SU-DHL-6 (cell line): ENCODE data around the gene RCCD1.

Source experiments
- H2AFZ ChIP-seq: fragments of 200-600 bp; sonication (generic); 2 replicates; pipeline ENCODE4 v1.6.1; 2014; ENCODE audit warnings: low read depth, mild to moderate bottlenecking, moderate library complexity, mixed read lengths, antibody characterized with exemption, low read length; ENCODE audit not compliant: severe bottlenecking
- H3F3A ChIP-seq: fragments of 200-600 bp; shearing (Covaris generic); 2 replicates; pipeline ENCODE4 v1.6.0; 2016; ENCODE audit warnings: antibody characterized with exemption, mild to moderate bottlenecking; ENCODE audit not compliant: insufficient read depth
- H3K27ac ChIP-seq: fragments of 200-600 bp; sonication (generic); 2 replicates; pipeline ENCODE4 v1.5.1; 2016; ENCODE audit warnings: low read depth, mild to moderate bottlenecking, low read length, moderate library complexity, mixed read lengths
- H3K27me3 ChIP-seq: fragments of 200-600 bp; sonication (generic), shearing (Covaris generic); 2 replicates; pipeline ENCODE4 v1.6.0; 2014; ENCODE audit warnings: mild to moderate bottlenecking, low read length
- H3K36me3 ChIP-seq: fragments of 200-600 bp; sonication (generic); 2 replicates; pipeline ENCODE4 v1.6.1; 2014; ENCODE audit warnings: mild to moderate bottlenecking, low read length, mixed read lengths
- H3K4me2 ChIP-seq: fragments of 300-600, 200-600 bp; shearing (Covaris generic), sonication (generic); 2 replicates; pipeline ENCODE4 v1.6.0; 2014; ENCODE audit warnings: low read length, low read depth, mild to moderate bottlenecking; ENCODE audit not compliant: poor library complexity, severe bottlenecking
- H3K4me3 ChIP-seq: fragments of 200-600 bp; sonication (generic); 2 replicates; pipeline ENCODE4 v1.5.1; 2014; ENCODE audit warnings: antibody characterized with exemption, low read length, mild to moderate bottlenecking, mixed read lengths; ENCODE audit not compliant: insufficient read depth, poor library complexity, severe bottlenecking
- H3K79me2 ChIP-seq: fragments of 200-600 bp; sonication (generic); 2 replicates; pipeline ENCODE4 v1.6.1; 2014; ENCODE audit warnings: mild to moderate bottlenecking, low read length, moderate library complexity; ENCODE audit not compliant: insufficient read depth
- H3K9ac ChIP-seq: fragments of 200-600 bp; sonication (generic); 2 replicates; pipeline ENCODE4 v1.7.0; 2014; ENCODE audit warnings: mild to moderate bottlenecking, low read length
- H3K9me2 ChIP-seq: fragments of 200-600 bp; sonication (generic); replicated peaks from 2 replicates; pipeline ENCODE4 v1.6.1; 2014; ENCODE audit warnings: low read length; ENCODE audit not compliant: insufficient read depth
- H3K9me3 ChIP-seq: fragments of 200-600 bp; sonication (generic); 2 replicates; pipeline ENCODE4 v1.6.1; 2014; ENCODE audit warnings: low read length, mixed read lengths; ENCODE audit not compliant: insufficient read depth
- H4K20me1 ChIP-seq: fragments of 200-600 bp; sonication (generic); 2 replicates; pipeline ENCODE4 v1.6.1; 2014; ENCODE audit warnings: low read depth, mild to moderate bottlenecking, antibody characterized with exemption, low read length, moderate library complexity, mixed read lengths
- EZH2phosphoT487 ChIP-seq: fragments of 200-600 bp; sonication (generic), shearing (Covaris generic); conservative IDR thresholded peaks from 2 replicates; pipeline ENCODE4 v1.6.1; 2018; ENCODE audit warnings: mild to moderate bottlenecking, antibody characterized with exemption, low read length, moderate library complexity, mixed read lengths
- TF ChIP-seq, protein P1 (sequence below): fragments of 200-600 bp; sonication (generic); IDR thresholded peaks from one replicate; pipeline ENCODE4 v1.5.1; 2017; ENCODE audit warnings: antibody characterized with exemption, mild to moderate bottlenecking, low read length, moderate library complexity; ENCODE audit not compliant: insufficient read depth, poor library complexity, severe bottlenecking

RCCD1 gene

DNA sequence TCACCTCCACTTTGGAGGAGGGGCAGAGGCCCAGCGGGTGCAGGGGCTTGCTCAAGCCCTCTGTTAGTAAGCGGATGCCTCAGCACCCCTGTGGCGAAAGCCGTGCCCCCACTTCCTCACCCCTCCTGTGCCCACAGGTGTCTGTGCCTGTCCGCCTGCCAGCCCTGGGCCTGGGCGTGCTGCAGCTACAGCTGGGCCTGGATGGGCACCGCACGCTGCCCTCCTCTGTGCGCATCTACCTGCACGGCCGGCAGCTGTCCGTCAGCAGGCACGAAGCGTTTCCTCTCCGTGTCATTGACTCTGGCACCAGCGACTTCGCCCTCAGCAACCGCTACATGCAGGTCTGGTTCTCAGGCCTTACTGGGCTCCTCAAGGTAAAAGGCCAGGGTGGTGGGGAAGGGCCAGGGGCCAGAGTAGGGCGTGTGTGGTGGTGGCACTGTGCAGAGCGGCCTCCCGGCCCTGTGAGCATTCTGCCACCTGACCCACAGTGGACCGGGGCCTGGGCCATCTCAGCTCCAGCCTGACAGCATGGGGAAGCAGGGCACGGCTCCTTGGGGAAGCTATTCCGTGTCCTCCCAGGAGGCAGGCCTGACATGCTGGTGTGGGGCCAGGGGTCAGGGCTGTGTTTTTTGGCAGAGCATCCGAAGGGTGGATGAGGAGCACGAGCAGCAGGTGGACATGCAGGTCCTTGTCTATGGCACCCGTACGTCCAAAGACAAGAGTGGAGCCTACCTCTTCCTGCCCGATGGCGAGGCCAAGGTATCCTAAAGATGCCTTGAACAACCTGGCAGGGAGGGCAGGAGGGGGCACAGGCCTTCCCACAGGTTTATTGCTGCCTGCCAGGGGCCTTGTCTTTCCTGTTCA is 42.5 kb upstream of the RCCD1 start:
- no peak overlapping the region for H2AFZ ChIP-seq
- no peak overlapping the region for H3K4me3 ChIP-seq
- no peaks in the 10 kb centered on the region for H3K27me3 ChIP-seq
- H3K79me2 ChIP-seq = no peaks in the 10 kb centered on the region
- H3K36me3 ChIP-seq = no peaks in the 10 kb centered on the region
- H3K9ac ChIP-seq = no peak overlapping the region
- no peaks in the 10 kb centered on the region for H4K20me1 ChIP-seq
- no peak overlapping the region for H3K4me2 ChIP-seq
- no peak overlapping the region for H3K27ac ChIP-seq
- H3K9me2 ChIP-seq = no peaks in the 10 kb centered on the region
- H3F3A ChIP-seq = no peaks in the 10 kb centered on the region
- H3K9me3 ChIP-seq = no peaks in the 10 kb centered on the region
- TF ChIP-seq, protein P1, sequence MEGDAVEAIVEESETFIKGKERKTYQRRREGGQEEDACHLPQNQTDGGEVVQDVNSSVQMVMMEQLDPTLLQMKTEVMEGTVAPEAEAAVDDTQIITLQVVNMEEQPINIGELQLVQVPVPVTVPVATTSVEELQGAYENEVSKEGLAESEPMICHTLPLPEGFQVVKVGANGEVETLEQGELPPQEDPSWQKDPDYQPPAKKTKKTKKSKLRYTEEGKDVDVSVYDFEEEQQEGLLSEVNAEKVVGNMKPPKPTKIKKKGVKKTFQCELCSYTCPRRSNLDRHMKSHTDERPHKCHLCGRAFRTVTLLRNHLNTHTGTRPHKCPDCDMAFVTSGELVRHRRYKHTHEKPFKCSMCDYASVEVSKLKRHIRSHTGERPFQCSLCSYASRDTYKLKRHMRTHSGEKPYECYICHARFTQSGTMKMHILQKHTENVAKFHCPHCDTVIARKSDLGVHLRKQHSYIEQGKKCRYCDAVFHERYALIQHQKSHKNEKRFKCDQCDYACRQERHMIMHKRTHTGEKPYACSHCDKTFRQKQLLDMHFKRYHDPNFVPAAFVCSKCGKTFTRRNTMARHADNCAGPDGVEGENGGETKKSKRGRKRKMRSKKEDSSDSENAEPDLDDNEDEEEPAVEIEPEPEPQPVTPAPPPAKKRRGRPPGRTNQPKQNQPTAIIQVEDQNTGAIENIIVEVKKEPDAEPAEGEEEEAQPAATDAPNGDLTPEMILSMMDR = no peak
- TF ChIP-seq EZH2phosphoT487 = no peak

DNA sequence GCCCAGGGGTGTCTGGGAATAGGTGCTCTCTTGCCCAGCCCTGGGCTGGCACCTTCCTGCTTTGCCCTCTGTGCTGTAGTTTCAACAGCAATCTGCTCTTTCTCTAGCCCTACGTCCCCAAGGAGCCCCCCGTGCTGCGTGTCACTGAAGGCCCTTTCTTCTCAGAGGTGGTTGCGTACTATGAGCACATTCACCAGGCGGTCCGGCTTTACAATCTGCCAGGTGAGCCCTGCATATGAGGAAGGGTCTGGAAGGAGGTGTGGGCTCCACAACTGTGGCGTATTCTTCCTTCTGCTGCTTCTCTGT is 42.0 kb upstream of the RCCD1 start:
- no peaks in the 10 kb centered on the region for H4K20me1 ChIP-seq
- H3K27me3 ChIP-seq = no peaks in the 10 kb centered on the region
- no peak overlapping the region for H3K4me3 ChIP-seq
- H2AFZ ChIP-seq = no peak overlapping the region
- TF ChIP-seq, protein P1 = no peak
- TF ChIP-seq EZH2phosphoT487 = no peak
- H3K9me3 ChIP-seq = no peaks in the 10 kb centered on the region
- H3K4me2 ChIP-seq = no peak overlapping the region
- no peaks in the 10 kb centered on the region for H3K9me2 ChIP-seq
- H3K79me2 ChIP-seq = no peaks in the 10 kb centered on the region
- H3K36me3 ChIP-seq = no peaks in the 10 kb centered on the region
- H3K27ac ChIP-seq = no peak overlapping the region
- no peak overlapping the region for H3K9ac ChIP-seq
- H3F3A ChIP-seq = no peaks in the 10 kb centered on the region

DNA sequence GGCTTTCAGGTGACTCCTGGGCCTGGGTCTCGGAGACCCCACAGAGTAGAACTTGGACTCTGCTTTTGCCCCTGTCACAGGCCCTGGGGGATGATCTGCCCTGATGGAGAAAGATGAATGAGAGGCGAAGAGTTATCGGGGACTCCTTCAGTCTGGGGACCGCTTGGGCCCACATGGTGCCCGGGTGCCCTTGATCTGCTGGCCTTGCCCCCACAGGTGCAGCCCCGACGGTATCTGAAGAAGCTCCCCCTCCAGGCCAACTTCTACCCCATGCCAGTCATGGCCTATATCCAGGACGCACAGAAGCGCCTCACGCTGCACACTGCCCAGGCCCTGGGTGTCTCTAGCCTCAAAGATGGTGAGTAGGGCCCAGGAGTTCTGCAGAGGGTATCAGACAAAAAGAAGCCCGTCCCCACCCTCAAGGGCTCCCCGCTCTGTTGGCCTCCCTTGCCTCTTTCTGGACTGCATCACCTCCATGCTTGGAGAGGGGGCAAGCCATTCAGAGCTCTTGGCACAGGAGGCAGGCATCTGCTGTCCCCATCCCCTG is 41.2 kb upstream of the RCCD1 start:
- Histone ChIP-seq H3F3A (no peaks in the 10 kb centered on the region), H4K20me1 (no peaks in the 10 kb centered on the region), H3K27ac (no peak overlapping the region), H3K79me2 (no peaks in the 10 kb centered on the region), H3K4me3 (no peak overlapping the region), H3K4me2 (no peak overlapping the region), H3K27me3 (no peaks in the 10 kb centered on the region), H3K9ac (no peak overlapping the region), H3K9me2 (no peaks in the 10 kb centered on the region), H2AFZ (no peak overlapping the region), H3K36me3 (no peaks in the 10 kb centered on the region), H3K9me3 (no peaks in the 10 kb centered on the region)
- no peak for TF ChIP-seq EZH2phosphoT487
- TF ChIP-seq, protein P1 = no peak
